ENCODE data around the gene RAB20. TPM values are rescaled to one million over a fixed set of nuclear protein-coding genes. Genes with fewer than 3 reads are reported as not detected.

The RAB20 gene
- total RNA-seq, 1 donor from 2014 or later, result 7.8 TPM

DNA sequence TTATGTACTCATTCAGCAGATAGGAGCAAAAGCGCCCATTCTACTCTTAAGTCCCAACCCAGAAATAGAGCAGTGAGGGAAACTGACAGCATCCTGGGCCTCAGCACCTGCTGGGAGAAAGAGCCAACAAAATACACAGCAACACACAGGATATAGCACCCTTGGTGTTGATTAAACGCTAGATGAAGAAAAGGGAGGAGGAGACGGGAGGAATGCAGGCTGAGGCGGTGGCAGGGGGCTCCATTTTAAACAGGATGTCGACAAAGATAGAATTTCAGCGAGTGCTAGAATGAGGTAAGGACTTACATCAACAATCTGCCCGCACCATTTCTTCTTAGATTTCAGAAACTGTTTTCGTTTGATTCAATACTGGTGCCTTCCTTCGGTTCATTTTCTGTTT, 4.6 kb upstream of the RAB20 start:
- DNase-seq (ENCODE audit: low spot score), result no peak
- TF ChIP-seq, protein P1, sequence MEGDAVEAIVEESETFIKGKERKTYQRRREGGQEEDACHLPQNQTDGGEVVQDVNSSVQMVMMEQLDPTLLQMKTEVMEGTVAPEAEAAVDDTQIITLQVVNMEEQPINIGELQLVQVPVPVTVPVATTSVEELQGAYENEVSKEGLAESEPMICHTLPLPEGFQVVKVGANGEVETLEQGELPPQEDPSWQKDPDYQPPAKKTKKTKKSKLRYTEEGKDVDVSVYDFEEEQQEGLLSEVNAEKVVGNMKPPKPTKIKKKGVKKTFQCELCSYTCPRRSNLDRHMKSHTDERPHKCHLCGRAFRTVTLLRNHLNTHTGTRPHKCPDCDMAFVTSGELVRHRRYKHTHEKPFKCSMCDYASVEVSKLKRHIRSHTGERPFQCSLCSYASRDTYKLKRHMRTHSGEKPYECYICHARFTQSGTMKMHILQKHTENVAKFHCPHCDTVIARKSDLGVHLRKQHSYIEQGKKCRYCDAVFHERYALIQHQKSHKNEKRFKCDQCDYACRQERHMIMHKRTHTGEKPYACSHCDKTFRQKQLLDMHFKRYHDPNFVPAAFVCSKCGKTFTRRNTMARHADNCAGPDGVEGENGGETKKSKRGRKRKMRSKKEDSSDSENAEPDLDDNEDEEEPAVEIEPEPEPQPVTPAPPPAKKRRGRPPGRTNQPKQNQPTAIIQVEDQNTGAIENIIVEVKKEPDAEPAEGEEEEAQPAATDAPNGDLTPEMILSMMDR (IDR thresholded peaks at IDR 0.05), result no peak
- no peak overlapping the region for H3K27ac Mint-ChIP-seq (ENCODE audit: unreplicated experiment)
- H3K36me3 Mint-ChIP-seq (ENCODE audit: low read depth), result no peaks in the 10 kb centered on the region
- H3K9me3 Mint-ChIP-seq (ENCODE audit: low read depth), result no peaks in the 10 kb centered on the region
- H3K4me3 Mint-ChIP-seq (ENCODE audit: unreplicated experiment), result no peak overlapping the region
- H3K27me3 Mint-ChIP-seq (ENCODE audit: low read depth), result no peaks in the 10 kb centered on the region
- peaks cover 25% of the 10 kb centered on the region for H3K4me1 Mint-ChIP-seq (ENCODE audit: low read depth)

DNA sequence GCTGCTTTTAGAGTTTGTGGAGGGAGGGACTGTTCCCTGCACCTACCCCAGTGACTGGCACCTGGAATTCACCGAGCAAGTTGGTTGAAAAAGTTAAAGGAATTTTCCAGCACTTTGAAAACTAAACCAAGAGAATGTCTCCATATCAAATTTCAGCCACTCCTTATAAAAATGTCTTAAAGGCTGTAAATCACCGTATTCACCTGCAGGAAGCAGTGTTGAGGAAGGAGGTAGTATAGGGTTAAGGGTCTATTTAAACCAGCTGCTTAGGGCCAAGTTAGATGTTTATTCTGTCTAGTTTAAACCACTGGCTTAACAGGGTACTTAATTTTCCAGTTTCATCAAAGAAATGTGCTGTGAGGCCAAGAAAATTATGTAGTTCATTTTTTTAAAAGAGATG, 3.8 kb upstream of the RAB20 start:
- TF ChIP-seq, protein P1 (IDR thresholded peaks at IDR 0.05), result peak; percentile 62
- no peaks in the 10 kb centered on the region for H3K9me3 Mint-ChIP-seq (ENCODE audit: low read depth)
- H3K36me3 Mint-ChIP-seq (ENCODE audit: low read depth), result no peaks in the 10 kb centered on the region
- H3K27ac Mint-ChIP-seq (ENCODE audit: unreplicated experiment), result no peak overlapping the region
- no peaks in the 10 kb centered on the region for H3K27me3 Mint-ChIP-seq (ENCODE audit: low read depth)
- peaks cover 32% of the 10 kb centered on the region for H3K4me1 Mint-ChIP-seq (ENCODE audit: low read depth)
- no peak overlapping the region for H3K4me3 Mint-ChIP-seq (ENCODE audit: unreplicated experiment)
- DNase-seq (ENCODE audit: low spot score), result no peak

DNA sequence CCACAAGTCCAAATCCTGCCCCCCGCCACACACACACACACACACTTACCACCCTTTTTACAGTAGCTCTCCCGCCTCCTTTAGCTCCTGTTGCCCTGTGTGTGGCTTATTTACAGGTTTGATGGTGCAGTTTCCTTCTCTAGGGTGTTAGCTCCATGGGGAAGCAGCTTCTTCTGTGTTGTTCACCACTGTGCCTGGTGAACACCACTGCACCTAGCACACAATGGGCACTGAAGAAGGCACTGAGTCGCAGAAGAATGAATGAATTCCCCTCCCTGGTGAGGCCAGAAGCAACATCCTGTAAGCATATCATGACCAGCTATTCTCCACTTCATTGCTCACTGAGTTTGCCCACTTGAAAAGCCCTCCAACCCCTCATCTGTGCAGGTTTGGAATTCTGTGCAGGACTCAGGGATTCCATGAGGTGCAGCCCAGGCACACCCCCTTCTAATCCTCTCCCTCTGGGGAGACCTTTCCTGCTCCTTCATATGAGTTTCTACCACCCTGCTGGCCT, 3.0 kb upstream of the RAB20 start:
- DNase-seq (ENCODE audit: low spot score), result no peak
- Mint-ChIP-seq H3K9me3 (ENCODE audit: low read depth) (no peaks in the 10 kb centered on the region), H3K27me3 (ENCODE audit: low read depth) (no peaks in the 10 kb centered on the region), H3K4me3 (ENCODE audit: unreplicated experiment) (no peak overlapping the region), H3K36me3 (ENCODE audit: low read depth) (no peaks in the 10 kb centered on the region), H3K4me1 (ENCODE audit: low read depth) (peaks cover 35% of the 10 kb centered on the region), H3K27ac (ENCODE audit: unreplicated experiment) (no peak overlapping the region)
- TF ChIP-seq, protein P1 (IDR thresholded peaks at IDR 0.05), result no peak

DNA sequence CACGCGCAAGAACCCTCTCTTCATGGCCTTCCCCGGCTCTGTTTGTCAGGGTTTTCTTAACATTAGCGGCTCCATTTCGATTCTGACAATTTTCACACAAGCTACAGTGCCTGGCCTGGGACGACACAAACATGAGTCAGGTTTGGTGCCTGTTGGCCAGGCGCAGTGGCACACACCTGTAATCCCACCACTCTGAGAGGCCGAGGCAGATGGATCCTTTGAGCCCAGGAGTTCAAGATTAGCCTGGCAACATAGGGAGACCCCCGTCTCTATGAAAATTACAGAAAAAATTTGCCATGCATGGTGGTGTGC, 1.9 kb upstream of the RAB20 start:
- peak overlapping the region; percentile 37 for H3K4me3 Mint-ChIP-seq (ENCODE audit: unreplicated experiment)
- TF ChIP-seq, protein P1 (IDR thresholded peaks at IDR 0.05), result no peak
- peaks cover 42% of the 10 kb centered on the region for H3K4me1 Mint-ChIP-seq (ENCODE audit: low read depth)
- no peaks in the 10 kb centered on the region for H3K27me3 Mint-ChIP-seq (ENCODE audit: low read depth)
- H3K27ac Mint-ChIP-seq (ENCODE audit: unreplicated experiment), result no peak overlapping the region
- peaks cover 1% of the 10 kb centered on the region for H3K36me3 Mint-ChIP-seq (ENCODE audit: low read depth)
- DNase-seq (ENCODE audit: low spot score), result no peak
- H3K9me3 Mint-ChIP-seq (ENCODE audit: low read depth), result no peaks in the 10 kb centered on the region

DNA sequence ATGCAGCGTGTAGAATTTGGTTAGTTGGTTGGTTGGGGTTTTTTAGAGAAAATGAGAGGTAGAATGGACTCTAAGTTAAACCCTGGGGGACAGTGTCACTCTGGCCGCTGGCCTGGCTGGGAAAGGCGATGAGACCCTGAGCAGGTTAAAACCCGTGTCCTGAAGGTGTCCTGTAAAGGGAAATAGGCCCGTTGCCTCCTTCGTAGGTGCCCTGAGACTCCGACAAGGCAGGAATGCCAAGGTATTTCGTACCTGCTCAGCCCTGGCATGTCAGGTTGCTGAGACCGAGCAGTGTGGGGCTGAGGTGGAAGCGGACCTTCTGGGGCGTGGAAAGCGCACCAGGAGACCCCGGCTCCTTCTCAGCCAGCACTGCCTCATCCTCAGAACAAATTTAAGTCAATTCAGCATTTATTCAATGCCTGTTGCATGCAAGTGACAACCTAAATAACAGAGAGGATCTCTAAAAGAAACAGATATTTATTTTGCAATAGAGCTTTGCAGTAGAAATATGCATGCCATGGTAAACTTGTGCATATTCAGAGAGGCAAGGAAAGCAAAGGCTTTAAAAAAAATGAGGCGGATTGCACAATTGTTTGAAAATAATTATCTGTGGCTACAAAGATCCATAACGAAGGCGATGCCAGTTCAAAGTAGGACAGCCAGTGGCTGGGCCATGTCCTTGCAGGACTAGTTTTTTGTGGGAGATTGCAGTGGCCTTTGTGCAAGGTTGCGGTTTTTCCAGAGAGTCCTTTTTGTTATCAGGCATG, 1.4 kb upstream of the RAB20 start:
- Mint-ChIP-seq H3K4me1 (ENCODE audit: low read depth) (peaks cover 42% of the 10 kb centered on the region), H3K9me3 (ENCODE audit: low read depth) (no peaks in the 10 kb centered on the region), H3K36me3 (ENCODE audit: low read depth) (peaks cover 1% of the 10 kb centered on the region), H3K27me3 (ENCODE audit: low read depth) (no peaks in the 10 kb centered on the region), H3K4me3 (ENCODE audit: unreplicated experiment) (peak overlapping the region; percentile 83), H3K27ac (ENCODE audit: unreplicated experiment) (no peak overlapping the region)
- TF ChIP-seq, protein P1 (IDR thresholded peaks at IDR 0.05), result no peak
- no peak for DNase-seq (ENCODE audit: low spot score)

Data from chondrocyte (in vitro differentiated cells).